GM12873 (cell line): ENCODE measurements around the gene HSP90AA1.

Experiments
- TF ChIP-seq, protein P1 (sequence below): IDR thresholded peaks from 2 replicates; pipeline ENCODE4 v1.5.1; 2012; ENCODE audit warnings: low read depth, mild to moderate bottlenecking, moderate library complexity, low read length, control low read depth; ENCODE audit not compliant: insufficient read depth; ENCODE audit errors: missing control alignments

Gene HSP90AA1

GRCh38 chr14:102039157-102039556 is 47.7 kb downstream of the HSP90AA1 start:
- TF ChIP-seq, protein P1, sequence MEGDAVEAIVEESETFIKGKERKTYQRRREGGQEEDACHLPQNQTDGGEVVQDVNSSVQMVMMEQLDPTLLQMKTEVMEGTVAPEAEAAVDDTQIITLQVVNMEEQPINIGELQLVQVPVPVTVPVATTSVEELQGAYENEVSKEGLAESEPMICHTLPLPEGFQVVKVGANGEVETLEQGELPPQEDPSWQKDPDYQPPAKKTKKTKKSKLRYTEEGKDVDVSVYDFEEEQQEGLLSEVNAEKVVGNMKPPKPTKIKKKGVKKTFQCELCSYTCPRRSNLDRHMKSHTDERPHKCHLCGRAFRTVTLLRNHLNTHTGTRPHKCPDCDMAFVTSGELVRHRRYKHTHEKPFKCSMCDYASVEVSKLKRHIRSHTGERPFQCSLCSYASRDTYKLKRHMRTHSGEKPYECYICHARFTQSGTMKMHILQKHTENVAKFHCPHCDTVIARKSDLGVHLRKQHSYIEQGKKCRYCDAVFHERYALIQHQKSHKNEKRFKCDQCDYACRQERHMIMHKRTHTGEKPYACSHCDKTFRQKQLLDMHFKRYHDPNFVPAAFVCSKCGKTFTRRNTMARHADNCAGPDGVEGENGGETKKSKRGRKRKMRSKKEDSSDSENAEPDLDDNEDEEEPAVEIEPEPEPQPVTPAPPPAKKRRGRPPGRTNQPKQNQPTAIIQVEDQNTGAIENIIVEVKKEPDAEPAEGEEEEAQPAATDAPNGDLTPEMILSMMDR: no peak

GRCh38 chr14:102037686-102038085 is 49.2 kb downstream of the HSP90AA1 start:
- TF ChIP-seq, protein P1: no peak

- TF ChIP-seq, protein P1: no peak
Measured at GRCh38 chr14:102035914-102036313, 50.9 kb downstream of the HSP90AA1 start.

DNA sequence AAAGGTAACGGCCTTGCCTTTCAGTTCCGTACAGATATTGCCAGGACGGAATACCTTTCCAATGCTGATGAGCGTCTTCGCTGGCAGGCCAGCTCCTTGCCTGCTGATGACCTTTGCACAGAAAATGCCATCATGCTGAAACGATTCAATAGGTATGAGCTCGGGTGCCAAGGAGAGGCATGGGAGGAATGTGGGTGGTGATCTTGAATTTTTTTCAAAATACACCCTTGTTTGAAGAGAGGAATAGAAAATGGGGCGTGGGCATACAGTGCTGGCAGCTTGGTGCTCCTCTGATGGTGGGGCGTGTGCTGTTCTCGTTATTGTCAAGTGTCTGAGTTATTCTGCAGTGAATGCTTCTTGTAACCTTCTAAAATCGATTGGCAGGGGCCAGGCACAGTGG is 52.5 kb downstream of the HSP90AA1 start:
- TF ChIP-seq, protein P1: no peak

DNA sequence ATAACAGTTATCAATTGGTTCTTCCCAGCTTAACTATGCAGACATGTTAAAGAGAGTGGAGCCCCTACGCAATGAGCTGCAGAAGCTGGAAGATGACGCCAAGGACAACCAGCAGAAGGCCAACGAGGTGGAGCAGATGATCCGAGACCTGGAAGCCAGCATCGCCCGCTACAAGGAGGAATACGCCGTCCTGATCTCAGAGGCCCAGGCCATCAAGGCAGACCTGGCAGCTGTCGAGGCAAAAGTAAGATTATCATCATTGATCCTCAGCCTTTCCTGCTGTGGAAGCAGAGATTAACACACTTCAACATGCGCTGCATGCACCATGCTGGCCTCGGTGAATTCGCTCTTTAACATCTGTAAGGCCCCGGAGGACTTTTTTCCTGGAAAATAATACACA is 53.6 kb downstream of the HSP90AA1 start:
- TF ChIP-seq, protein P1: no peak
